ENCODE data around the gene SEMA3F. TPM values are rescaled to one million over a fixed set of nuclear protein-coding genes. Genes with fewer than 3 reads are reported as not detected.

Gene SEMA3F
- total and polyA plus RNA-seq, 2 experiments from 2014 or later, result 2.3 to 67.6 TPM

DNA sequence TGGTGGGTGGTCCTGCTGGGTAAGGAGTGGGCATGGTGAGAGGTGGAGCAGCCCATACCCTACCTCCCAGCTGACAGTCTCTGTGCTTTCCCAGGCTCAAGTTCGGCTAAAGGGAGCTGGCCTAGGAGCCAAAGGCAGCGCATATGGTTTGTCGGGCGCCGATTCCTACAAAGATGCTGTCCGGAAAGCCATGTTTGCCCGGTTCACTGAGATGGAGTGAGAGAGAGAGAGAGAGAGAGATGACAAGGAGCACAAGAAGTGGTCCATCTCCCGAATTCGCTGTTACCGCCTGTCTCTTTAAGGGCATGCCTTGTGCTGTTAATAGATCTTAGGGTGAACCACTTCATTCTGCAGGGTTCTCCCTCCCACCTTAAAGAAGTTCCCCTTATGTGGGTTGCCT is 36.9 kb upstream of the SEMA3F start:
- TF ChIP-seq, protein P1, sequence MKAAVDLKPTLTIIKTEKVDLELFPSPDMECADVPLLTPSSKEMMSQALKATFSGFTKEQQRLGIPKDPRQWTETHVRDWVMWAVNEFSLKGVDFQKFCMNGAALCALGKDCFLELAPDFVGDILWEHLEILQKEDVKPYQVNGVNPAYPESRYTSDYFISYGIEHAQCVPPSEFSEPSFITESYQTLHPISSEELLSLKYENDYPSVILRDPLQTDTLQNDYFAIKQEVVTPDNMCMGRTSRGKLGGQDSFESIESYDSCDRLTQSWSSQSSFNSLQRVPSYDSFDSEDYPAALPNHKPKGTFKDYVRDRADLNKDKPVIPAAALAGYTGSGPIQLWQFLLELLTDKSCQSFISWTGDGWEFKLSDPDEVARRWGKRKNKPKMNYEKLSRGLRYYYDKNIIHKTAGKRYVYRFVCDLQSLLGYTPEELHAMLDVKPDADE (IDR thresholded peaks at IDR 0.05), result no peak
- no peak for TF ChIP-seq ZNF114 (CRISPR knock-in tag; IDR thresholded peaks at IDR 0.05)
- no peak overlapping the region for H2AFZ ChIP-seq
- Mint-ChIP-seq H3K27me3 (ENCODE audit: insufficient read depth, low read depth, poor library complexity) (peaks cover 5% of the 10 kb centered on the region), H3K27ac (no peak overlapping the region), H3K4me3 (no peak overlapping the region; the same call in 2 of the 3 replicates), H3K9me3 (no peaks in the 10 kb centered on the region), H3K36me3 (ENCODE audit: low read depth) (peaks cover 65% of the 10 kb centered on the region), H3K4me1 (peaks cover 13% of the 10 kb centered on the region)
- no peak for DNase-seq (ENCODE audit: low spot score)
- peaks cover 54% of the 10 kb centered on the region for H3K36me3 ChIP-seq (ENCODE audit: insufficient read depth)
- no peak for ATAC-seq
- H3K4me1 ChIP-seq (ENCODE audit: insufficient read depth), result no peaks in the 10 kb centered on the region
- no peak overlapping the region for H3K27ac ChIP-seq (ENCODE audit: low read depth)
- H3K4me3 ChIP-seq, result no peak overlapping the region
- H3F3A ChIP-seq (replicated peaks; ENCODE audit: low read depth), result peaks cover 31% of the 10 kb centered on the region
- no peak overlapping the region for H3K4me2 ChIP-seq
- H4K20me1 ChIP-seq (replicated peaks; ENCODE audit: insufficient read depth), result peaks cover 17% of the 10 kb centered on the region; the same call in 1 of the 2 replicates
- H3K9me2 ChIP-seq (ENCODE audit: insufficient read depth), result no peaks in the 10 kb centered on the region; the same call in 1 of the 2 replicates
- H3K27me3 ChIP-seq (ENCODE audit: insufficient read depth), result no peaks in the 10 kb centered on the region
- H3K79me2 ChIP-seq (replicated peaks; ENCODE audit: insufficient read depth), result no peaks in the 10 kb centered on the region

DNA sequence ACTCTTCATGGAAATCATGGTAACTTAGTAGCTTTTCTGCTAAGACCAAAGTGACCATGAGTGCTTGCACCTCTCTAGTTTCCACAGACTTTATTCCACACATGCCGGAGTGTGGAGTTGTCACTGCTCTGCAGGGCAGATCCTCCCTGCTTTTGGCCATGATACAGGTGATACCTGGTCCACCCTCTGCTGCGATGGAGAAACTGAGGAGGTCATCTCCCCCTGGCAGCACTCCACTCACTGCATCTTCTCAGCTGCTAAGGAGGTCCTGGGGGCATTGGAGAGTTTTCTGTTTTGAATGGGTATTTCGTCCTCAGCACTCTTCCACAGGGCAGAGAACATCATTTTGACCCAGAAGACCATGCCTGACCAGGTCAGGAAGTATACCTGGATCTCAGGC is 35.3 kb upstream of the SEMA3F start:
- ATAC-seq (no peak), DNase-seq (ENCODE audit: low spot score) (no peak)
- TF ChIP-seq JUNB (IDR thresholded peaks at IDR 0.05; ENCODE audit: unreplicated experiment) (no peak), REST (IDR thresholded peaks at IDR 0.05; ENCODE audit: unreplicated experiment) (no peak), ZNF331 (CRISPR knock-in tag; IDR thresholded peaks at IDR 0.05; ENCODE audit: low read depth) (no peak), STAT1 (IDR thresholded peaks at IDR 0.05; ENCODE audit: unreplicated experiment) (no peak), EZH2phosphoT487 (IDR thresholded peaks at IDR 0.05; ENCODE audit: unreplicated experiment) (no peak), EZH2 (IDR thresholded peaks at IDR 0.05; ENCODE audit: low read depth, unreplicated experiment) (no peak), CREB1 (CRISPR knock-in tag; IDR thresholded peaks at IDR 0.05; ENCODE audit: low read depth) (no peak)
- TF ChIP-seq, protein P1 (IDR thresholded peaks at IDR 0.05), result no peak
- TF ChIP-seq, protein P2, sequence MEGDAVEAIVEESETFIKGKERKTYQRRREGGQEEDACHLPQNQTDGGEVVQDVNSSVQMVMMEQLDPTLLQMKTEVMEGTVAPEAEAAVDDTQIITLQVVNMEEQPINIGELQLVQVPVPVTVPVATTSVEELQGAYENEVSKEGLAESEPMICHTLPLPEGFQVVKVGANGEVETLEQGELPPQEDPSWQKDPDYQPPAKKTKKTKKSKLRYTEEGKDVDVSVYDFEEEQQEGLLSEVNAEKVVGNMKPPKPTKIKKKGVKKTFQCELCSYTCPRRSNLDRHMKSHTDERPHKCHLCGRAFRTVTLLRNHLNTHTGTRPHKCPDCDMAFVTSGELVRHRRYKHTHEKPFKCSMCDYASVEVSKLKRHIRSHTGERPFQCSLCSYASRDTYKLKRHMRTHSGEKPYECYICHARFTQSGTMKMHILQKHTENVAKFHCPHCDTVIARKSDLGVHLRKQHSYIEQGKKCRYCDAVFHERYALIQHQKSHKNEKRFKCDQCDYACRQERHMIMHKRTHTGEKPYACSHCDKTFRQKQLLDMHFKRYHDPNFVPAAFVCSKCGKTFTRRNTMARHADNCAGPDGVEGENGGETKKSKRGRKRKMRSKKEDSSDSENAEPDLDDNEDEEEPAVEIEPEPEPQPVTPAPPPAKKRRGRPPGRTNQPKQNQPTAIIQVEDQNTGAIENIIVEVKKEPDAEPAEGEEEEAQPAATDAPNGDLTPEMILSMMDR (conservative IDR thresholded peaks at IDR 0.05; ENCODE audit: low read depth in 2 of 2), result no peak
- no peaks in the 10 kb centered on the region for H3K9me3 Mint-ChIP-seq
- Histone ChIP-seq H3K79me2 (replicated peaks; ENCODE audit: insufficient read depth) (no peaks in the 10 kb centered on the region), H3K36me3 (ENCODE audit: insufficient read depth) (peaks cover 38% of the 10 kb centered on the region), H4K20me1 (replicated peaks; ENCODE audit: insufficient read depth) (peaks cover 6% of the 10 kb centered on the region; the same call in 1 of the 2 replicates), H3F3A (replicated peaks; ENCODE audit: low read depth) (peaks cover 22% of the 10 kb centered on the region; the same call in 1 of the 2 replicates), H3K27ac (ENCODE audit: low read depth) (no peak overlapping the region), H3K9me2 (ENCODE audit: insufficient read depth) (no peaks in the 10 kb centered on the region; the same call in 1 of the 2 replicates), H2AFZ (no peak overlapping the region), H3K4me2 (no peak overlapping the region), H3K27me3 (ENCODE audit: insufficient read depth) (no peaks in the 10 kb centered on the region), H3K4me1 (ENCODE audit: insufficient read depth) (peaks cover 6% of the 10 kb centered on the region), H3K4me3 (no peak overlapping the region)
- H3K4me3 Mint-ChIP-seq, result no peak overlapping the region
- H3K36me3 Mint-ChIP-seq (ENCODE audit: low read depth), result peaks cover 49% of the 10 kb centered on the region
- H3K27ac Mint-ChIP-seq, result no peak overlapping the region
- H3K4me1 Mint-ChIP-seq, result peaks cover 22% of the 10 kb centered on the region
- H3K27me3 Mint-ChIP-seq (ENCODE audit: insufficient read depth, low read depth, poor library complexity), result peaks cover 9% of the 10 kb centered on the region

All from GM23338 (cell line).